Pancreas (tissue), 10 donors: Measurements from ENCODE around the gene ZNF525. TPM values are rescaled to one million over a fixed set of nuclear protein-coding genes. Genes with fewer than 3 reads are reported as not detected.
"Not testable (repeated sequence)": the region's sequence is repeated elsewhere in the genome, so short reads cannot be mapped to it uniquely, and the experiment has no call there.

ENCODE experiments used
- ATAC-seq, 4 donors: fragments of 200-7000 bp; cut with Tn5 transposase; one replicate each; pipeline versions ENCODE4 v1.8.0 to v1.9.1; 2020; ENCODE audit warnings: mild to moderate bottlenecking in 4 of 4, moderate library complexity in 4 of 4
- DNase-seq, 6 donors: peaks; one replicate each; pipeline ENCODE4 v3.0.0-alpha.2; 2020
- FAIRE-seq: peaks from 2 replicates; lab custom pipeline; 2012; peaks lifted over from hg19 to GRCh38; lab: Jason Lieb, UNC
- H3K27ac ChIP-seq, 4 donors: fragments of 200-600 bp; sonication (generic); 1 replicate in 3 of 4; 2 replicates in 1 of 4; pipeline versions ENCODE4 v1.5.0 to v1.8.0; 2020
- H3K27me3 ChIP-seq, 4 donors: fragments of 200-600 bp; one replicate each; pipeline ENCODE4 v1.8.0; 2021
- H3K36me3 ChIP-seq, 3 donors: fragments of 200-600 bp; sonication (generic) in 1 of 3; one replicate each; pipeline versions ENCODE4 v1.5.0 to v1.8.0; 2020 to 2021
- H3K4me1 ChIP-seq, 3 donors: fragments of 200-600 bp; one replicate each; pipeline ENCODE4 v1.8.0; 2021
- H3K4me3 ChIP-seq, 4 donors: fragments of 200-600 bp; sonication (generic) in 2 of 4; one replicate each; pipeline versions ENCODE4 v1.5.0 to v1.8.0; 2020 to 2021
- H3K9me3 ChIP-seq, 4 donors: fragments of 200-600 bp; one replicate each; pipeline ENCODE4 v1.8.0; 2021
- WGBS, 2 donors: extraction: QIAGEN DNeasy Blood & Tissue Kit; methylation state at CpG; one replicate each; pipeline ENCODE4 v1.1.7; 2013; 5-methylcytosine and 5-hydroxymethylcytosine counted together
- intact Hi-C, 3 donors: fragments of 100-400 bp; cut with DNase I; formaldehyde crosslinking; loops; one replicate each; pipeline versions ENCODE4 v1.11.1 to v1.14.2; 2022
- polyA plus RNA-seq, 2 donors: library from polyadenylated mRNA; stranded (reverse); fragments of 200-250 nt; gene quantifications; one replicate each; pipeline ENCODE4 v1.2.3, GENCODE V29; 2013
- total RNA-seq, 6 donors: library from RNA; stranded (reverse); fragmentation: NEBNext Ultra II Directional in 4 of 6; extraction: Animal tissue kit (Norgen Biotek cat#: 25700) in 4 of 6; gene quantifications; one replicate each; pipeline versions ENCODE4 v1.2.1 to v1.2.4, GENCODE V29; 2021 to 2023
- TF ChIP-seq, protein P1 (sequence below), 4 donors: fragments of 200-600 bp; sonication (generic) in 3 of 4; IDR thresholded peaks; one replicate each; pipeline versions ENCODE4 v1.5.0 to v1.8.0; 2021; ENCODE audit warnings: antibody characterized with exemption in 4 of 4
- donor health status: healthy with polysubstance abuse.
- donor health status: DM: no; HTN: no; CAD: no; lungs with moderate emphysema.
- donor health status: DM: no; HTN: no; CAD: no.
- donor health status: control.
- donor health status: control.
- donor health status: Bipolar disorder and iron deficiency.
- donor health status: DM: yes; HTN: yes; CAD: no.
- donor health status: DM: no; HTN: no; CAD: no.
- donor health status: DM: no; HTN: no; CAD: no.
- donor health status: DM: yes; HTN: yes; CAD: no.

Gene ZNF525
- total and polyA plus RNA-seq, 8 donors, result 4.7 to 13.7 (median 7.0) TPM

DNA sequence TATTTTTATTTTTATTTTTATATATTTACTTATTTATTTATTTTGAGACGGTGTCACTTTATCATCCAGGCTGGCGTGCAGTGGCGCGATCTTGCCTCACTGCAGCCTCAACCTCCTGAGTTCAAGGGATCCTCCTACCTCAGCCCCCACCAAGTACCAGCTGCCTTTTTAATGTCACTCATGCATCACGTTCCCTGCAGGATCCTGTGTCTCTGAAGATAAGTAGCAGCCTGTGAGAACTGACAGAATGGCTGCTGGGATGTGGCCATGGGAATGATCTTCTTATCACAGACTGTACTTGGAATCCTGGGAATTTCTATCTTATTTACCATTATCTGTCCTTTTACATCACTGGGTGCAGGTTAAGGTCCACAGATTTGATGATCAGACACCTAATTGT is 57.0 kb downstream of the ZNF525 start:
- Histone ChIP-seq H3K36me3 (no peaks in the 10 kb centered on the region), H3K4me3 (no peak overlapping the region), H3K27ac (no peak overlapping the region), H3K9me3 (no peaks in the 10 kb centered on the region), H3K4me1 (no peaks in the 10 kb centered on the region), H3K27me3 (no peaks in the 10 kb centered on the region)
- intact Hi-C loops, result loop anchor here in 1 of 3 donors (10.0 kb wide), 1 partner anchor 322 kb away; no protein-coding TSS in a partner anchor
- FAIRE-seq (no peak), DNase-seq (no peak), ATAC-seq (no peak)
- 75 to 82% methylated on average over 5 of the region's 5 CpGs for WGBS, 2 donors
- TF ChIP-seq, protein P1, sequence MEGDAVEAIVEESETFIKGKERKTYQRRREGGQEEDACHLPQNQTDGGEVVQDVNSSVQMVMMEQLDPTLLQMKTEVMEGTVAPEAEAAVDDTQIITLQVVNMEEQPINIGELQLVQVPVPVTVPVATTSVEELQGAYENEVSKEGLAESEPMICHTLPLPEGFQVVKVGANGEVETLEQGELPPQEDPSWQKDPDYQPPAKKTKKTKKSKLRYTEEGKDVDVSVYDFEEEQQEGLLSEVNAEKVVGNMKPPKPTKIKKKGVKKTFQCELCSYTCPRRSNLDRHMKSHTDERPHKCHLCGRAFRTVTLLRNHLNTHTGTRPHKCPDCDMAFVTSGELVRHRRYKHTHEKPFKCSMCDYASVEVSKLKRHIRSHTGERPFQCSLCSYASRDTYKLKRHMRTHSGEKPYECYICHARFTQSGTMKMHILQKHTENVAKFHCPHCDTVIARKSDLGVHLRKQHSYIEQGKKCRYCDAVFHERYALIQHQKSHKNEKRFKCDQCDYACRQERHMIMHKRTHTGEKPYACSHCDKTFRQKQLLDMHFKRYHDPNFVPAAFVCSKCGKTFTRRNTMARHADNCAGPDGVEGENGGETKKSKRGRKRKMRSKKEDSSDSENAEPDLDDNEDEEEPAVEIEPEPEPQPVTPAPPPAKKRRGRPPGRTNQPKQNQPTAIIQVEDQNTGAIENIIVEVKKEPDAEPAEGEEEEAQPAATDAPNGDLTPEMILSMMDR (IDR thresholded peaks at IDR 0.05), result no peak

DNA sequence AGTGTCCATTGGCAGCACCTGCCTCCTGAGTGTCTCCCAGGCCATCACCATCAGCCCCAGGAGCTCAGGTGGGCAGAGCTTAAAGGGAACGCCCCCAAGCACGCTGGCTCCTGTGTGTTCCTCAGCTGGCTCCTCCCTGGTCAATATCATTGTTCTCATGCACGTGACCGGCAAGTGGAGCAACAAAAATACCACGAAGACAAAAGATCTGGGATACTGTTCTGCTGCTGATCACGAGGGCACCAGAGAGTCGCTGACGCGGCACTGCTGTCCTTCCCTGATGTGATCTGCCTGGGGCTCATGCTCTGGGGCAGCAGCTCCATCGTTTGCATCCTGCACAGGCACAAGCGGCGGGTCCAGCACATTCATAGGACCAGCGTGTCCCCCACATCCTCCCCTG is 57.6 kb downstream of the ZNF525 start:
- not testable (repeated sequence) for DNase-seq, H3K4me1 ChIP-seq, H3K27ac ChIP-seq, H3K27me3 ChIP-seq, H3K9me3 ChIP-seq, H3K36me3 ChIP-seq, FAIRE-seq, H3K4me3 ChIP-seq
- intact Hi-C loops, result loop anchor here in 1 of 3 donors (10.0 kb wide), 1 partner anchor 322 kb away; no protein-coding TSS in a partner anchor
- ATAC-seq, result peak in 2 of 4 donors; percentile 22 to 31
- 10 to 12% methylated on average over 7 to 10 of the region's 13 CpGs for WGBS, 2 donors

DNA sequence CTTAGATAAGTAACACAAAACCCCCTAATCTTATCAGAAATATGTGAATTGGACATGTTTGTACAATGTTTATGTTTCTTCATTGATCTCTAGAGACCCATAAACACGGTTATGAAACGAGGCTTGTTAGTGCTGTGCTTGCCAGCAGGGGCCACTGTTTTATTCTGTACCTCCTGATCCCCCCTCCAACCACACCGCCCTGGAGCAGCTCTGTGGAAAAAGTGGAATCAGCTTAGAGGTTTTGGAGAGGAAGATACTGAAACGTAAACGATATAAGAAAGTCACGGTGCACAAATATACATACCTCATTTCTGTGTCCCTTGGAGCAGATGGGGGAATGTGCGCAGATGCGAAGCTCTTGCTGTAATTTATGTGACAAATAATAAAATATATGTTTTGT is 58.2 kb downstream of the ZNF525 start:
- H3K27ac ChIP-seq, H3K4me3 ChIP-seq, FAIRE-seq, H3K9me3 ChIP-seq, H3K4me1 ChIP-seq, H3K27me3 ChIP-seq, H3K36me3 ChIP-seq, DNase-seq: not testable (repeated sequence)
- intact Hi-C loops, result loop anchor here in 1 of 3 donors (10.0 kb wide), 1 partner anchor 321 kb away; no protein-coding TSS in a partner anchor
- 36 to 52% methylated on average over 8 of the region's 8 CpGs for WGBS, 2 donors
- ATAC-seq, result peak in 2 of 4 donors; percentile 37 to 72

DNA sequence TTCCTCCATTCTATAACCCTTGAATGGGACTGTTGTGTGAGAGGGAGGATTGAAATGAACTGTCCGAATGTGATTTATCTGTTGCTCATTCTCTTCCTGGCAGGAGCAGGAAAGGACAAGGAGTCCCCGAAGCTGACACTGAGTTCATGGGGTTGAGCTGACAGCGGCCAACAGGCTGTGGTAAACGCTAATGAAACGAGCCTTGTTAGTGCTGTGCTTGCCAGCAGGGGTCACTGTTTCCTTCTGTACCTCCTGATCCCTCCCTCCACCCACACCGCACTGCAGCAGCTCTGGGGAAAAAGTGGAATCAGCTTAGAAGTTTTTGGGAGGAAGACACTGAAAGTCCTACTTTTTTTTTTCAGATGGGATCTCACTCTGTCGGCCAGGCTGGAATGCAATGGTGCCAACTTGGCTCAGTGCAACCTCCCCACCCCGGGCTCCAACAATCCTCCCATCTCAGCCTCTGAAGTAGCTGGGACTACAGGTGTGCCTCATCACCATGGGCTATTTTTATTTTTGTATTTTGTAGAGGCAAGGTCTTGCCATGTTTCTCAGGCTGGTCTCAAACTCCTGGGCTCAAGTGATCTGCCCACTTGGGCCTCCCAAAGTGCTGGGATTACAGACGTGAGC is 59.6 kb downstream of the ZNF525 start:
- ATAC-seq, result peak; percentile 84 to 100 (median 98)
- H3K4me3 ChIP-seq, result no peak overlapping the region
- no peak for FAIRE-seq
- TF ChIP-seq, protein P1 (IDR thresholded peaks at IDR 0.05), result peak; percentile 66 to 77 (median 73)
- peak; percentile 59 to 78 (median 72) for DNase-seq
- intact Hi-C loops, result loop anchor here in 1 of 3 donors (5.0 to 10.0 kb wide), 2 partner anchors 87 to 320 kb away; no protein-coding TSS in a partner anchor
- no peaks in the 10 kb centered on the region for H3K4me1 ChIP-seq
- H3K36me3 ChIP-seq, result no peaks in the 10 kb centered on the region
- no peaks in the 10 kb centered on the region for H3K27me3 ChIP-seq
- WGBS, 2 donors, result 21 to 22% methylated on average over 9 of the region's 9 CpGs
- no peaks in the 10 kb centered on the region for H3K9me3 ChIP-seq
- no peak overlapping the region for H3K27ac ChIP-seq

DNA sequence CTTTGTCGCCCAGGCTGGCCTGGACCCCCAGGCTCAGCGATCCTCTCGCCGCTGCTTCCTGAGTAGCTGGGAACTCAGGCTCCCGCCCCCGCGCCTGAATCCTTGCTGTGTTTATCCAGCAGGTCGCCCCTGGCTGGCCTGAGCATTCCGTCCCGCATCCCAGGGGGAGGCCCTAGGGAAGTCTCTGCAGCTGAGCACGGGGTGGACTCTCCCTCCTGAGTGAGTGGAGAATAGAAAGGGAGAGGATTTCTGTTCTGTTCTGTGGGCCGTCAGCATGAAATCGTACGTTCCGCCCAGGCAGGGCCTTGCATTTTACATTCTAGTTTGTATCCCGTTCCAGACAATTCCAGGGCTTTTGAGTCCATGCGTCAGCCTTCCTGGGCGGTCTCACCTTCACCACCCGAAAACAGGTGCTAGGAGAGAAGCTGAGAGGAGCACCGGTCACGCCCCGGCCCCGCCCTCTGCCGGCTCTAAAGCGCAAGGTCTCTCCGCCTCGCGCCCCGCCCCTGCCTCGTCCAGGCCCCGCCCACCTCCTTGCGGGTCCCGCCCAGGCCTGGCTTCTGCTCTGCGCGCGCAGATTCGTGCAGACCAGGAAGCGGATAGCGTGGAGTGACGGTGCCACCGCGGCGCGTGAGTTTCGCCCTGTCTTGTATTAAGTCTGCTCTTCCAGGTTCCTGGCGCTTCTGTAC is 66.0 kb downstream of the ZNF525 start, which contains the start of gene ZNF761:
Gene ZNF761, plus strand, starts transcription at position 586 of the 689 bp plus-strand sequence. CDS start 15,285 bp downstream, outside the sequence.
- peak within 1 kb of the TSS; percentile 82 to 97 (median 92) for H3K27ac ChIP-seq
- no peak for FAIRE-seq

More for the DNA sequence above, 66.0 kb downstream of the ZNF525 start, which contains the start of gene ZNF761:
- intact Hi-C loops, result no loop called here
- no peaks in the 10 kb centered on the region for H3K36me3 ChIP-seq
- TF ChIP-seq, protein P1 (IDR thresholded peaks at IDR 0.05), result peak in 3 of 4 donors; percentile 13 to 36 (median 14)
- 1 to 2% methylated on average over 42 to 46 of the region's 46 CpGs for WGBS, 2 donors
- no peaks in the 10 kb centered on the region for H3K27me3 ChIP-seq
- H3K4me1 ChIP-seq, result peaks cover 0 to 6% (median 0%) of the 10 kb centered on the region in 3 donors
- peak within 1 kb of the TSS; percentile 32 to 70 (median 56) for H3K4me3 ChIP-seq
- H3K9me3 ChIP-seq, result no peaks in the 10 kb centered on the region
- peak; percentile 98 to 99 (median 98) for ATAC-seq
- DNase-seq, result peak; percentile 96 to 100 (median 99)
